GM10266 (cell line): ENCODE results near the gene AP3B1.
"Not testable (repeated sequence)": the region's sequence is repeated elsewhere in the genome, so short reads cannot be mapped to it uniquely, and the experiment has no call there.

ENCODE experiments used
- DNase-seq: peaks from one replicate; pipeline ENCODE4 v3.0.0; 2012; ENCODE audit errors: extremely low spot score
- CTCF ChIP-seq: IDR thresholded peaks from 2 replicates; pipeline ENCODE4 v1.5.1; 2012; ENCODE audit warnings: mild to moderate bottlenecking, low read depth; ENCODE audit not compliant: control insufficient read depth, insufficient read depth; ENCODE audit errors: missing control alignments

AP3B1 gene

GRCh38 chr5:78077369-78078068, 217.0 kb downstream of the AP3B1 start:
- DNase-seq, result no peak
- TF ChIP-seq CTCF, result no peak

- TF ChIP-seq CTCF, result no peak
- DNase-seq, result no peak
These were observed 218.1 kb downstream of the AP3B1 start for GRCh38 chr5:78076351-78076750.

- no peak for TF ChIP-seq CTCF
These were observed 219.2 kb downstream of the AP3B1 start for GRCh38 chr5:78075301-78075700.

GRCh38 chr5:78070691-78071090, 223.8 kb downstream of the AP3B1 start:
- DNase-seq, result not testable (repeated sequence)

More at GRCh38 chr5:78075301-78075700, 219.2 kb downstream of the AP3B1 start:
- no peak for DNase-seq

GRCh38 chr5:78067581-78067980, 226.9 kb downstream of the AP3B1 start:
- DNase-seq, result not testable (repeated sequence)

GRCh38 chr5:78066722-78067121, 227.8 kb downstream of the AP3B1 start:
- not testable (repeated sequence) for DNase-seq

GRCh38 chr5:78065663-78066062, 228.8 kb downstream of the AP3B1 start:
- DNase-seq, result no peak
- no peak for TF ChIP-seq CTCF

- no peak for TF ChIP-seq CTCF
- no peak for DNase-seq
These were observed 229.5 kb downstream of the AP3B1 start for GRCh38 chr5:78064941-78065472.

- no peak for TF ChIP-seq CTCF
- DNase-seq, result no peak
These were observed 231.0 kb downstream of the AP3B1 start for GRCh38 chr5:78063495-78063894.
